Measurements from ENCODE around the gene AGAP3. TPM values are rescaled to one million over a fixed set of nuclear protein-coding genes. Genes with fewer than 3 reads are reported as not detected.

The AGAP3 gene
- polyA plus RNA-seq, 1 experiment, result 52.1 TPM

GRCh38 chr7:151089893-151090730 lies 3.8 kb downstream of the AGAP3 start:
- TF ChIP-seq CTCF (IDR thresholded peaks at IDR 0.05; ENCODE audit: insufficient read depth, low read depth, low read length), result no peak
- POLR2A ChIA-PET, result no interaction called here
- DNase-seq (ENCODE audit: low read depth), result no peak
- Histone ChIP-seq H3K36me3 (ENCODE audit: control insufficient read depth, insufficient read depth, low read length) (peaks cover 2% of the 10 kb centered on the region; the same call in 1 of the 2 replicates), H3K4me3 (ENCODE audit: low read depth, low read length) (no peak overlapping the region; the same call in 1 of the 2 replicates), H3K27me3 (ENCODE audit: control insufficient read depth, insufficient read depth, low read length) (no peaks in the 10 kb centered on the region)
- CTCF ChIA-PET, result interaction anchor here (1.0 to 12.9 kb wide), 7 partner anchors 15 to 77 kb away, joined by 3 to 143 read pairs (median 4); no protein-coding TSS in a partner anchor

- Histone ChIP-seq H3K36me3 (ENCODE audit: control insufficient read depth, insufficient read depth, low read length) (peaks cover 2% of the 10 kb centered on the region; the same call in 1 of the 2 replicates), H3K4me3 (ENCODE audit: low read depth, low read length) (no peak overlapping the region), H3K27me3 (ENCODE audit: control insufficient read depth, insufficient read depth, low read length) (no peaks in the 10 kb centered on the region)
- ChIA-PET POLR2A (no interaction called here), CTCF (interaction anchor here (1.3 to 12.9 kb wide), 5 partner anchors 9 to 78 kb away, joined by 3 to 143 read pairs (median 4); no protein-coding TSS in a partner anchor)
- no peak for TF ChIP-seq CTCF (IDR thresholded peaks at IDR 0.05; ENCODE audit: insufficient read depth, low read depth, low read length)
- no peak for DNase-seq (ENCODE audit: low read depth)
Measured at GRCh38 chr7:151091003-151091402, 4.7 kb downstream of the AGAP3 start.

- DNase-seq (ENCODE audit: low read depth), result no peak
- no peak overlapping the region for H3K4me3 ChIP-seq (ENCODE audit: low read depth, low read length)
- ChIA-PET CTCF (interaction anchor here (1.3 to 12.9 kb wide), 4 partner anchors 9 to 78 kb away, joined by 3 to 143 read pairs (median 4); no protein-coding TSS in a partner anchor), POLR2A (no interaction called here)
- H3K27me3 ChIP-seq (ENCODE audit: control insufficient read depth, insufficient read depth, low read length), result no peaks in the 10 kb centered on the region
- TF ChIP-seq CTCF (IDR thresholded peaks at IDR 0.05; ENCODE audit: insufficient read depth, low read depth, low read length), result peak; percentile 67
- H3K36me3 ChIP-seq (ENCODE audit: control insufficient read depth, insufficient read depth, low read length), result peaks cover 4% of the 10 kb centered on the region; the same call in 1 of the 2 replicates
Measured at GRCh38 chr7:151091431-151091830, 5.2 kb downstream of the AGAP3 start.

DNA sequence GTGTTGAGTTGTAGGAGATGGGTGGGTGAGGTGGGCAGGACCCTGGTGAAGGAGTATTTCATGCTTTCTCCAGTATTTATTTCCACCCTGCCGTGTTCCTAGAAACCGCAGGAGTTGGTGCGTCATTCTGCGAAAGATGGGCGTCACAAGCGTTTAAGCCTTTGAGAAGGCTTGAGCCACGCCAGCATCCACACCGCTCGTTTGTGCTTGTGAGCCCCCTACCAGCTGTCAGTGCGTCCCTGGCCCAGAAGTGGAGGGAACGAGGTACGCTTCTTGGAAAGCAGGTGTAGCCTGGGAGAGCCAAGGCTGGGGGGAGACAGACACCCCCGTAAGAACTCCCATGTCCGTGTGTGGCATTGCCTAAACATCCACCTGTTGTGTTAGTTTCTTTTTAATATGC lies 5.7 kb downstream of the AGAP3 start:
- H3K4me3 ChIP-seq (ENCODE audit: low read depth, low read length), result no peak overlapping the region
- CTCF ChIA-PET, result interaction anchor here (1.3 to 12.9 kb wide), 2 partner anchors 8 to 18 kb away, joined by 3 to 143 read pairs; no protein-coding TSS in a partner anchor
- POLR2A ChIA-PET, result no interaction called here
- no peak for TF ChIP-seq CTCF (IDR thresholded peaks at IDR 0.05; ENCODE audit: insufficient read depth, low read depth, low read length)
- H3K27me3 ChIP-seq (ENCODE audit: control insufficient read depth, insufficient read depth, low read length), result no peaks in the 10 kb centered on the region
- H3K36me3 ChIP-seq (ENCODE audit: control insufficient read depth, insufficient read depth, low read length), result peaks cover 4% of the 10 kb centered on the region; the same call in 1 of the 2 replicates
- DNase-seq (ENCODE audit: low read depth), result no peak

DNA sequence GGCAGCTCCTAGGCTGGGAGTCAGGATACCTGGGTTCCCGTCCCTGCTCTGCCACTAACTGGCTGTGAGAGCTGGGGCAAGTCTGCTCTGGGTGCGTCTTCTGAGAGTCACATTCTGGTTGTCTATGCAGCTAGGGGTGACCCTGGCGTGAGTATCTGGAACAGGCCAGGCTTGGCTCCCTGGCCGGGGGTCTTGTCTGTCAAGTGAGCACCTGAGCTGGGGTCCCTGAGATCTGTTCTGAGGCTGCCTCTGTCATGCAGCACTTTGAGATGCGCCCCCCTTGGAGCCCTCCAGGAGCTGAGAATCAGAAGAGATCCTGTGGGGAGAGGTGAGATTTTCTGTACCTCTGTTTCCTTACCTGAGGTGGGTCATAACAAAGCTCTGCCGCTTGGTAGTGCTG lies 7.5 kb downstream of the AGAP3 start:
- no peak for TF ChIP-seq CTCF (IDR thresholded peaks at IDR 0.05; ENCODE audit: insufficient read depth, low read depth, low read length)
- Histone ChIP-seq H3K27me3 (ENCODE audit: control insufficient read depth, insufficient read depth, low read length) (no peaks in the 10 kb centered on the region), H3K36me3 (ENCODE audit: control insufficient read depth, insufficient read depth, low read length) (peaks cover 5% of the 10 kb centered on the region; the same call in 1 of the 2 replicates), H3K4me3 (ENCODE audit: low read depth, low read length) (no peak overlapping the region)
- CTCF ChIA-PET, result interaction anchor here (12.9 kb wide), 1 partner anchor 17 kb away, joined by 143 read pairs; no protein-coding TSS in a partner anchor
- DNase-seq (ENCODE audit: low read depth), result no peak
- POLR2A ChIA-PET, result no interaction called here

Measured in BJ (cell line).